GM18861 (cell line): ENCODE data around the gene ZNF862.

Source experiments
- ATAC-seq: cut with Tn5 transposase; IDR thresholded peaks from one replicate; pipeline ENCODE4 v1.9.1; 2021; ENCODE audit not compliant: unreplicated experiment

ZNF862 gene

GRCh38 chr7:149843566-149843965 is 5.4 kb downstream of the ZNF862 start:
- ATAC-seq = no peak

- no peak for ATAC-seq
These were observed 6.3 kb downstream of the ZNF862 start for GRCh38 chr7:149844445-149844844.

GRCh38 chr7:149845257-149845980 is 7.2 kb downstream of the ZNF862 start:
- ATAC-seq = no peak

GRCh38 chr7:149846021-149846420 is 7.8 kb downstream of the ZNF862 start:
- ATAC-seq = no peak

GRCh38 chr7:149846436-149847046 is 8.4 kb downstream of the ZNF862 start:
- ATAC-seq = peak; percentile 86

- ATAC-seq = no peak
These were observed 11.0 kb downstream of the ZNF862 start for GRCh38 chr7:149849174-149849573.

GRCh38 chr7:149850007-149850594 is 11.9 kb downstream of the ZNF862 start:
- no peak for ATAC-seq

- ATAC-seq = no peak
These were observed 12.5 kb downstream of the ZNF862 start for GRCh38 chr7:149850716-149851115.

- ATAC-seq = no peak
These were observed 13.3 kb downstream of the ZNF862 start for GRCh38 chr7:149851449-149851848.

GRCh38 chr7:149853157-149853556 is 15.0 kb downstream of the ZNF862 start:
- no peak for ATAC-seq

GRCh38 chr7:149854611-149855360 is 16.6 kb downstream of the ZNF862 start:
- ATAC-seq = no peak

GRCh38 chr7:149855361-149856305 is 17.5 kb downstream of the ZNF862 start:
- ATAC-seq = no peak

GRCh38 chr7:149856583-149856982 is 18.4 kb downstream of the ZNF862 start:
- no peak for ATAC-seq

- ATAC-seq = no peak
These were observed 21.2 kb downstream of the ZNF862 start for GRCh38 chr7:149859369-149859768.

- no peak for ATAC-seq
These were observed 21.7 kb downstream of the ZNF862 start for GRCh38 chr7:149859876-149860275.

- no peak for ATAC-seq
These were observed 22.9 kb downstream of the ZNF862 start for GRCh38 chr7:149860821-149861727.

GRCh38 chr7:149861728-149862045 is 23.5 kb downstream of the ZNF862 start:
- ATAC-seq = no peak

GRCh38 chr7:149862156-149862555 is 24.0 kb downstream of the ZNF862 start:
- no peak for ATAC-seq

- ATAC-seq = no peak
These were observed 25.3 kb downstream of the ZNF862 start for GRCh38 chr7:149863500-149863899.

GRCh38 chr7:149864023-149864422 is 25.8 kb downstream of the ZNF862 start:
- ATAC-seq = no peak
